Kidney glomerular epithelial cell (primary cell): ENCODE data around the gene NMBR.
"Not testable (repeated sequence)": the region's sequence is repeated elsewhere in the genome, so short reads cannot be mapped to it uniquely, and the experiment has no call there.

Experiments
- DNase-seq: peaks from one replicate; lab custom pipeline; 2025; lab: John Stamatoyannopoulos, UW

The NMBR gene

GRCh38 chr6:142154336-142154735, 7.4 kb upstream of the NMBR start:
- no peak for DNase-seq

GRCh38 chr6:142153196-142153595, 6.3 kb upstream of the NMBR start:
- no peak for DNase-seq

- peak; percentile 14 for DNase-seq
Observed at GRCh38 chr6:142152746-142153145, 5.8 kb upstream of the NMBR start.

GRCh38 chr6:142141531-142141930, 5.4 kb downstream of the NMBR start:
- DNase-seq, result not testable (repeated sequence)

- no peak for DNase-seq
Observed at GRCh38 chr6:142138876-142139275, 8.0 kb downstream of the NMBR start.

GRCh38 chr6:142132625-142133024, 14.3 kb downstream of the NMBR start, which contains the start of gene GJE1:
TSS of gene GJE1 (plus strand) at chr6:142132925. CDS start at chr6:142133159, 234 bp downstream.
- no peak for DNase-seq

GRCh38 chr6:142130814-142131213, 16.1 kb downstream of the NMBR start:
- DNase-seq, result no peak

- no peak for DNase-seq
Observed at GRCh38 chr6:142121342-142121741, 25.6 kb downstream of the NMBR start.

- DNase-seq, result no peak
Observed at GRCh38 chr6:142118925-142119324, 28.0 kb downstream of the NMBR start.

GRCh38 chr6:142118328-142118727, 28.6 kb downstream of the NMBR start:
- no peak for DNase-seq

- DNase-seq, result no peak
Observed at GRCh38 chr6:142117366-142117765, 29.6 kb downstream of the NMBR start.

- DNase-seq, result peak; percentile 68
Observed at GRCh38 chr6:142112451-142113061, 34.4 kb downstream of the NMBR start.

- DNase-seq, result not testable (repeated sequence)
Observed at GRCh38 chr6:142110820-142111219, 36.1 kb downstream of the NMBR start.

- not testable (repeated sequence) for DNase-seq
Observed at GRCh38 chr6:142104820-142105219, 42.1 kb downstream of the NMBR start.

- peak; percentile 48 for DNase-seq
Observed at GRCh38 chr6:142088858-142089216, 58.1 kb downstream of the NMBR start.

- DNase-seq, result no peak
Observed at GRCh38 chr6:142087950-142088857, 58.7 kb downstream of the NMBR start.

GRCh38 chr6:142079130-142079529, 67.8 kb downstream of the NMBR start:
- DNase-seq, result no peak

- no peak for DNase-seq
Observed at GRCh38 chr6:142075516-142076101, 71.3 kb downstream of the NMBR start.

- no peak for DNase-seq
Observed at GRCh38 chr6:142074516-142074915, 72.4 kb downstream of the NMBR start.

- DNase-seq, result no peak
Observed at GRCh38 chr6:142071981-142072380, 74.9 kb downstream of the NMBR start.

GRCh38 chr6:142068416-142068815, 78.5 kb downstream of the NMBR start:
- no peak for DNase-seq

GRCh38 chr6:142062861-142063260, 84.1 kb downstream of the NMBR start:
- DNase-seq, result not testable (repeated sequence)
